ENCODE results near the gene FAM25A.

FAM25A gene

GRCh38 chr10:87072449-87072848 is 52.4 kb downstream of the FAM25A start:
- TF ChIP-seq POLR2AphosphoS5 (IDR thresholded peaks at IDR 0.05; ENCODE audit: low read depth, low read length) = no peak
- no peak for TF ChIP-seq SIN3A (IDR thresholded peaks at IDR 0.05; ENCODE audit: borderline replicate concordance, insufficient read depth, low read length)
- TF ChIP-seq REST (IDR thresholded peaks at IDR 0.05; ENCODE audit: insufficient read depth in 1 of 2, low read depth in 2 of 2, low read length in 2 of 2) = no peak
- TF ChIP-seq FOXP2 (optimal IDR thresholded peaks at IDR 0.05; ENCODE audit: borderline replicate concordance, extremely low read depth, extremely low read length, insufficient read depth) = no peak
- no peak for TF ChIP-seq TAF1 (IDR thresholded peaks at IDR 0.05; ENCODE audit: borderline replicate concordance, insufficient read depth, low read length)

Measured in PFSK-1 (cell line).